ENCODE measurements around the gene CREB3L2.
A peak's percentile ranks its signal among the peaks of the same experiment; 100 is the strongest.

CREB3L2 gene

GRCh38 chr7:137996386-137996851 is 5.5 kb downstream of the CREB3L2 start:
- Histone ChIP-seq H3K4me1 (peaks cover 29% of the 10 kb centered on the region), H3K27me3 (no peaks in the 10 kb centered on the region; the same call in 1 of the 2 replicates), H3K9me3 (no peaks in the 10 kb centered on the region), H3K4me3 (ENCODE audit: low read depth, low read length) (no peak overlapping the region), H3K36me3 (no peaks in the 10 kb centered on the region)
- no peak for TF ChIP-seq CTCF (IDR thresholded peaks at IDR 0.05; ENCODE audit: low read depth, low read length)
- DNase-seq, result peak; percentile 82

DNA sequence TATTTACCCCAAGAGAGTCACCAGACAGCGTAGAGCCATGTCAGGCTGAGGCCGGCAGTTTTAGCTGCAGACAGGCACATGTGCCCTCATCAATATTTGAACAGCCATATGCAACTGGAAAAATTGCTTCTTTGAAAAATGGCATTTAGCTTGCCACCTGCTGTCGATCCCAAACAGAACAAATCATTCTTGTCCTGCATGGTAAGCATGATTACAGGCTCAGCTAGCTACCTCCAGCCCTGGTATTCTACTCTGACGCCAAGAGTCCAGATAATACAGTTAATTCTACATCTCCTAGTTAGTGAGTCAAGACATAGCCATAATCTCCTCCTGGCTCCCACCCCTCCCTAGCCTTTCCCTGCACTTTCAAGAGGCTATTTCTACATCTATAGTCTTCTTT is 7.7 kb downstream of the CREB3L2 start:
- Histone ChIP-seq H3K4me1 (peaks cover 26% of the 10 kb centered on the region), H3K9me3 (no peaks in the 10 kb centered on the region), H3K27me3 (no peaks in the 10 kb centered on the region; the same call in 1 of the 2 replicates), H3K4me3 (ENCODE audit: low read depth, low read length) (no peak overlapping the region), H3K36me3 (no peaks in the 10 kb centered on the region)
- no peak for DNase-seq
- no peak for TF ChIP-seq CTCF (IDR thresholded peaks at IDR 0.05; ENCODE audit: low read depth, low read length)

GRCh38 chr7:137993395-137993743 is 8.5 kb downstream of the CREB3L2 start:
- Histone ChIP-seq H3K27me3 (no peaks in the 10 kb centered on the region; the same call in 1 of the 2 replicates), H3K36me3 (no peaks in the 10 kb centered on the region), H3K9me3 (no peaks in the 10 kb centered on the region), H3K4me3 (ENCODE audit: low read depth, low read length) (no peak overlapping the region), H3K4me1 (peaks cover 26% of the 10 kb centered on the region)
- no peak for DNase-seq
- no peak for TF ChIP-seq CTCF (IDR thresholded peaks at IDR 0.05; ENCODE audit: low read depth, low read length)

GRCh38 chr7:137992550-137993394 is 9.1 kb downstream of the CREB3L2 start:
- no peaks in the 10 kb centered on the region for H3K36me3 ChIP-seq
- H3K4me1 ChIP-seq, result peaks cover 26% of the 10 kb centered on the region
- no peak for TF ChIP-seq CTCF (IDR thresholded peaks at IDR 0.05; ENCODE audit: low read depth, low read length)
- H3K9me3 ChIP-seq, result no peaks in the 10 kb centered on the region
- H3K27me3 ChIP-seq, result no peaks in the 10 kb centered on the region; the same call in 1 of the 2 replicates
- peak; percentile 20 for DNase-seq
- no peak overlapping the region for H3K4me3 ChIP-seq (ENCODE audit: low read depth, low read length)

DNA sequence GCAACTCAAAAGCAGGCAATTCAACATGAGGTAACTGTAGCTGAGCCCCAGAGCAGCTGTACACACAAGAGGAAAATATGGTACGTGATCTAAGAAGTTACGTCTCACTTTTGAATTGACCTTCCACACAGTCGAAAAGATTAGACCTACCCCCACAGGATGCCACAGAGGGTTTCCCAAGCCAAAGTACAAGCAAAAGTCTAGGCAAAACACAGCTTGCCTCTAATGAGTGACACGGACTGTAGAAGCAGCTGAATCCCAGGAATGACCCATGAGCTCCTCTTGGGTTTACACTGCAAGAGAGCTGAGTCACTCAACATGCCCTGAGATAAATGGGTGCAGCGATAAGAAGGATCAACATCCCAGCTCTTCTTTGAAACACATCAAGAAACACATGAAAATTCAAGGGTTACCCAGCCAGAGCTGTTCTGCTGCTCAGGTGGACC is 9.8 kb downstream of the CREB3L2 start:
- H3K4me1 ChIP-seq, result peaks cover 26% of the 10 kb centered on the region
- H3K9me3 ChIP-seq, result no peaks in the 10 kb centered on the region
- H3K27me3 ChIP-seq, result no peaks in the 10 kb centered on the region; the same call in 1 of the 2 replicates
- H3K36me3 ChIP-seq, result no peaks in the 10 kb centered on the region
- DNase-seq, result no peak
- H3K4me3 ChIP-seq (ENCODE audit: low read depth, low read length), result no peak overlapping the region
- no peak for TF ChIP-seq CTCF (IDR thresholded peaks at IDR 0.05; ENCODE audit: low read depth, low read length)
